DOHH2 (cell line): Measurements from ENCODE around the gene ERC2.

Source experiments
- EZH2phosphoT487 ChIP-seq: fragments of 200-600 bp; sonication (generic); IDR thresholded peaks from 2 replicates; pipeline ENCODE4 v1.6.1; 2017; ENCODE audit warnings: borderline replicate concordance, mild to moderate bottlenecking, antibody characterized with exemption, low read length, moderate library complexity, mixed read lengths
- TF ChIP-seq, protein P1 (sequence below): fragments of 200-600 bp; sonication (generic); IDR thresholded peaks from one replicate; pipeline ENCODE4 v1.5.1; 2014; ENCODE audit warnings: antibody characterized with exemption, mild to moderate bottlenecking, low read depth, low read length; ENCODE audit not compliant: poor library complexity, severe bottlenecking

DNA sequence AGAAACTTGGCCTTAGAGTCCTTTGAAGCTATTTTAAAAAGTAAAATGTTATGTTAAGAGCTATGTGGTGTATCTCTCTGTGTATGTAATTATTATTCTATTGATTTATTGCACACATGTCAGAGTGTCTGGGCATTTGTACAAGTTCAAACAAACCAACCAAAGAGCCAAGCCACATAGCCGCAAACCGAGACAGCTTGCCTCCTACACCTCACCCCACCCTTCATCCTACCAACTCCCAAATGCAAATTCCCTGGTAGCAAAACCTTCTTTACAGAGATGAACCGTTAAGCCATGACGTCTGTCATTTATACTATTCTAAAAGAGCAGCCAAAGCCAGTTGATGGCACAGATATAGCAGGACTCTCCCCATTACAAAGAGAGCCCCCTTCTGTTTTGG lies 332.3 kb downstream of the ERC2 start:
- TF ChIP-seq, protein P1, sequence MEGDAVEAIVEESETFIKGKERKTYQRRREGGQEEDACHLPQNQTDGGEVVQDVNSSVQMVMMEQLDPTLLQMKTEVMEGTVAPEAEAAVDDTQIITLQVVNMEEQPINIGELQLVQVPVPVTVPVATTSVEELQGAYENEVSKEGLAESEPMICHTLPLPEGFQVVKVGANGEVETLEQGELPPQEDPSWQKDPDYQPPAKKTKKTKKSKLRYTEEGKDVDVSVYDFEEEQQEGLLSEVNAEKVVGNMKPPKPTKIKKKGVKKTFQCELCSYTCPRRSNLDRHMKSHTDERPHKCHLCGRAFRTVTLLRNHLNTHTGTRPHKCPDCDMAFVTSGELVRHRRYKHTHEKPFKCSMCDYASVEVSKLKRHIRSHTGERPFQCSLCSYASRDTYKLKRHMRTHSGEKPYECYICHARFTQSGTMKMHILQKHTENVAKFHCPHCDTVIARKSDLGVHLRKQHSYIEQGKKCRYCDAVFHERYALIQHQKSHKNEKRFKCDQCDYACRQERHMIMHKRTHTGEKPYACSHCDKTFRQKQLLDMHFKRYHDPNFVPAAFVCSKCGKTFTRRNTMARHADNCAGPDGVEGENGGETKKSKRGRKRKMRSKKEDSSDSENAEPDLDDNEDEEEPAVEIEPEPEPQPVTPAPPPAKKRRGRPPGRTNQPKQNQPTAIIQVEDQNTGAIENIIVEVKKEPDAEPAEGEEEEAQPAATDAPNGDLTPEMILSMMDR: no peak
- TF ChIP-seq EZH2phosphoT487: no peak
